NT2/D1 (cell line): ENCODE results near the gene CAB39L.

Experiments used
- DNase-seq: peaks from one replicate; pipeline ENCODE4 v3.0.0-alpha.2; 2011; ENCODE audit warnings: low read depth, low spot score
- H3K27me3 ChIP-seq: 2 replicates; pipeline ENCODE4 v1.6.0; 2011; ENCODE audit warnings: mild to moderate bottlenecking; ENCODE audit not compliant: insufficient read length, insufficient read depth
- H3K36me3 ChIP-seq: 2 replicates; pipeline ENCODE4 v1.6.1; 2011; ENCODE audit warnings: mild to moderate bottlenecking, low read length, mixed read lengths; ENCODE audit not compliant: insufficient read depth, insufficient read length
- H3K4me1 ChIP-seq: 2 replicates; pipeline ENCODE4 v1.5.1; 2011; ENCODE audit not compliant: insufficient read depth, insufficient read length
- H3K4me3 ChIP-seq: 2 replicates; pipeline ENCODE4 v1.5.1; 2011; ENCODE audit warnings: low read depth; ENCODE audit not compliant: insufficient read length
- H3K9ac ChIP-seq: 2 replicates; pipeline ENCODE4 v1.6.0; 2011; ENCODE audit warnings: low read depth; ENCODE audit not compliant: insufficient read length
- H3K9me3 ChIP-seq: 2 replicates; pipeline ENCODE4 v1.5.1; 2011; ENCODE audit warnings: mild to moderate bottlenecking, low read length; ENCODE audit not compliant: insufficient read depth
- SUZ12 ChIP-seq: IDR thresholded peaks from 2 replicates; pipeline ENCODE4 v1.6.1; 2011; ENCODE audit not compliant: insufficient read length, insufficient read depth; ENCODE audit errors: extremely low read depth
- YY1 ChIP-seq: IDR thresholded peaks from 2 replicates; pipeline ENCODE4 v1.6.1; 2011; ENCODE audit not compliant: insufficient read length, insufficient read depth
- ZNF274 ChIP-seq: IDR thresholded peaks from 2 replicates; pipeline ENCODE4 v1.6.1; 2011; ENCODE audit warnings: mild to moderate bottlenecking, low read depth, low read length

Gene CAB39L

GRCh38 chr13:49315756-49316482 is 127.9 kb downstream of the CAB39L start:
- DNase-seq: no peak
- no peaks in the 10 kb centered on the region for H3K4me1 ChIP-seq
- no peaks in the 10 kb centered on the region for H3K9me3 ChIP-seq
- TF ChIP-seq ZNF274: no peak
- TF ChIP-seq YY1: no peak
- TF ChIP-seq SUZ12: no peak
- no peak overlapping the region for H3K9ac ChIP-seq
- no peak overlapping the region for H3K4me3 ChIP-seq
- H3K36me3 ChIP-seq: no peaks in the 10 kb centered on the region
- no peaks in the 10 kb centered on the region for H3K27me3 ChIP-seq

GRCh38 chr13:49315036-49315565 is 128.8 kb downstream of the CAB39L start:
- TF ChIP-seq SUZ12: no peak
- TF ChIP-seq YY1: no peak
- TF ChIP-seq ZNF274: no peak
- no peak overlapping the region for H3K9ac ChIP-seq
- H3K9me3 ChIP-seq: no peaks in the 10 kb centered on the region
- no peak for DNase-seq
- no peaks in the 10 kb centered on the region for H3K27me3 ChIP-seq
- no peaks in the 10 kb centered on the region for H3K4me1 ChIP-seq
- H3K36me3 ChIP-seq: no peaks in the 10 kb centered on the region
- no peak overlapping the region for H3K4me3 ChIP-seq

- DNase-seq: no peak
- TF ChIP-seq SUZ12 (no peak), ZNF274 (no peak), YY1 (no peak)
- H3K9me3 ChIP-seq: no peaks in the 10 kb centered on the region
- no peaks in the 10 kb centered on the region for H3K36me3 ChIP-seq
- no peak overlapping the region for H3K9ac ChIP-seq
- H3K27me3 ChIP-seq: no peaks in the 10 kb centered on the region
- H3K4me1 ChIP-seq: no peaks in the 10 kb centered on the region
- H3K4me3 ChIP-seq: no peak overlapping the region
These were observed 129.5 kb downstream of the CAB39L start for GRCh38 chr13:49314344-49314882.

DNA sequence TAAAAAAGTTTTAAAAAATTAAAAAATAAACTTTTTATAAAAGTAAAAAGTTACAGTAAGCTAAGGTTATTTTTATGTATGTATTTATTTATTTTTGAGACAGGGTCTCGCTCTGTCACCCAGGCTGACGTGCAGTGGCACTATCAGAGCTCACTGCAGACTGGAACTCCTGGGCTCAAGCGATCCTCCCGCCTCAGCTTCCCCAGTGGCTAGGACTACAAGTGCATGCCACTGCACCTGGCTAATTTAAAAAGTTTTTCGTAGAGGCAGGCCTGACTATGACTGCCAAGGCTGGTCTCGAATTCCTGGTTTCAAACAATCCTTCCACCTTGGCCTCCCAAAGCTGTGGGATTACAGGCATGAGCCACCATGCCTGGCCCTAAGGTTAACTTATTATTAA is 132.0 kb downstream of the CAB39L start:
- Histone ChIP-seq H3K4me1 (no peaks in the 10 kb centered on the region), H3K9me3 (no peaks in the 10 kb centered on the region), H3K9ac (no peak overlapping the region), H3K36me3 (no peaks in the 10 kb centered on the region), H3K4me3 (no peak overlapping the region), H3K27me3 (no peaks in the 10 kb centered on the region)
- no peak for DNase-seq
- TF ChIP-seq SUZ12: no peak
- TF ChIP-seq YY1: no peak
- TF ChIP-seq ZNF274: no peak

DNA sequence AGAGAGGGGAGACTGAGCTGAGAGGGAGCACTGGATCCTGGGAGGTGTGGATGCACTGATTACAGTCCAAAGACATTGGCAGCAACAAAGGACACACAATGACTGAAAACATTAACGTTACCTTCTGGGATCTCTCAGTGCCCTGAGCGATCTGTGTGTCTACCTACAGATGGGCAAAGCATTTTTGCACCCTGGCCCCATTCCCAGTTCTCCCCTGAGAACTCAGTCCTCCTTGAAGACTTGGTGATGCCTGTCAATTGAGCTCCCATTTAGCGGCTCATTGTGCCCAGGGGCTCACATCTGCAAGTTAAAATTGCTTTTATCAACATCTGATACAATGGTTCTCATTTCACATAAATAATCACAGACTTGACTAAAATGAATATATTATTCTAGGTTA is 133.6 kb downstream of the CAB39L start:
- Histone ChIP-seq H3K9ac (no peak overlapping the region), H3K4me1 (no peaks in the 10 kb centered on the region), H3K27me3 (no peaks in the 10 kb centered on the region)

DNA sequence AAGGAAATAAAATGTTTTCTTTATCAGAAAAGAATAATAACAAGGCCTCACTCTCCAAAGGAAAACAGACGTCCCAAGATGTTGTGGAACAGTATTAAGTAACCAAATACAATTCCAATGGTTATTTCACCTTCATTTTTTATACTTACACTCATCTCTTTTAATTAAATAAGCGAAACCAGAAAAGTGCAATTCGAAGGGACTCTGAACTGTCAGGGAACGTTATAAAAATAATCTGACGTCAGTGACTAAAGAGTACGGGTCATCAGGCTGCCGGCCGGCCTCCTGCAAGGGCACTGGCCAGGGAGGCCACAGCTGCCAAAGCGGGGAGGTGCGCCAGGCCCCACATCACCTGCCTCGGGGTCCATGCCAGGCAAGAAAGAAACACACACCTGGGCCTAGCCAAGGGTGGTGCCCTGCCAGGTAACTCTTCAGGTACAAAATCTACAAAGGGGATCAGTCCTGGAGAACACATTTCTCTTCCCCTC is 134.9 kb downstream of the CAB39L start:
- Histone ChIP-seq H3K9me3 (no peaks in the 10 kb centered on the region), H3K27me3 (no peaks in the 10 kb centered on the region), H3K4me1 (no peaks in the 10 kb centered on the region), H3K36me3 (no peaks in the 10 kb centered on the region), H3K4me3 (no peak overlapping the region), H3K9ac (no peak overlapping the region)
- no peak for TF ChIP-seq SUZ12
- TF ChIP-seq ZNF274: no peak
- TF ChIP-seq YY1: no peak
- no peak for DNase-seq

More for the DNA sequence above, 133.6 kb downstream of the CAB39L start:
- DNase-seq: no peak
- no peaks in the 10 kb centered on the region for H3K9me3 ChIP-seq
- no peak overlapping the region for H3K4me3 ChIP-seq
- TF ChIP-seq SUZ12: no peak
- TF ChIP-seq ZNF274: no peak
- TF ChIP-seq YY1: no peak
- no peaks in the 10 kb centered on the region for H3K36me3 ChIP-seq

GRCh38 chr13:49308097-49308875 is 135.6 kb downstream of the CAB39L start:
- Histone ChIP-seq H3K4me1 (no peaks in the 10 kb centered on the region), H3K9ac (no peak overlapping the region)

More at GRCh38 chr13:49308097-49308875, 135.6 kb downstream of the CAB39L start:
- H3K27me3 ChIP-seq: no peaks in the 10 kb centered on the region
- no peak for DNase-seq
- TF ChIP-seq SUZ12: no peak
- no peak for TF ChIP-seq YY1
- TF ChIP-seq ZNF274: no peak
- no peak overlapping the region for H3K4me3 ChIP-seq
- H3K9me3 ChIP-seq: no peaks in the 10 kb centered on the region
- H3K36me3 ChIP-seq: no peaks in the 10 kb centered on the region
